CD4-positive, alpha-beta T cell treated with Interleukin-21 for 1 hour (primary cell): ENCODE data around the gene MS4A8.
A peak's percentile ranks its signal among the peaks of the same experiment; 100 is the strongest.
"Not testable (repeated sequence)": the region's sequence is repeated elsewhere in the genome, so short reads cannot be mapped to it uniquely, and the experiment has no call there.

Experiments
- DNase-seq: peaks from one replicate; pipeline ENCODE4 v3.0.0-alpha.2; 2020

Gene MS4A8

DNA sequence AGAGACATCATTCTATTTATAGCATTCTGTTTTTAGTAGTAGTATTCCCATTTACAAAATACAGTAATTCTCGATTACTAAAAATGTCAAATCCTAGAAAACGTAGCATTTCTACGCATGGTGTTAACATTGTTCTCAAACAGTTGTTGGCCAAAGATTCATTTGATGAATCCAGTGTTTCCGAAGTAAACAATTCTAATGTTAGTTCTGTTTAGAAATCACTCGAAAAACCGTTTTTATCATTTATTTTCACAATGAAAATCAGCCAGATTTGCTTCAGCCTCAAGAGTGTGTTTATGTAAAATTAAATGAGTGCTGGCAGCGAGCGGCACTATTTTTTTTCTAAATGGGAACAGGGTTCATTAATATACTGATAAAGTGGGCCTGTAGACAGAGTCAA lies 32.2 kb downstream of the MS4A8 start:
- no peak for DNase-seq

DNA sequence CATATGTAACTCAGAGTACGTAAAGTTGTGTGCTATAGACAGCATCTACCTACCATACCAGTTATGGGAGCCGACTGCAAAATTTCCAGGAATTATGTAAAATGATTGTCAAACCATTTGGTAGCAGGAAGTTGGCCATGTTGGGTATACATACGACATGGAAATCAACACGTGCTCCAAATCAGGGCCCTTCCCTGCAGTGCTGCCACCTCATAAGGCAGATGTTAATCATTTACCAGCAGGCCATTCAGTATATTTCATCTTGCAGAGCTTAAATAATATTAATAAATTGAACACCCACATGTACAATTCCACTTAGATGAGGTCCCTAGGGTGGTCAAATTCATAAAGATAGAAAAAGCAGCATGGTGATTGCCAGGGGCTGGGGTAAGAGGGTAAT lies 34.9 kb downstream of the MS4A8 start:
- DNase-seq: no peak

DNA sequence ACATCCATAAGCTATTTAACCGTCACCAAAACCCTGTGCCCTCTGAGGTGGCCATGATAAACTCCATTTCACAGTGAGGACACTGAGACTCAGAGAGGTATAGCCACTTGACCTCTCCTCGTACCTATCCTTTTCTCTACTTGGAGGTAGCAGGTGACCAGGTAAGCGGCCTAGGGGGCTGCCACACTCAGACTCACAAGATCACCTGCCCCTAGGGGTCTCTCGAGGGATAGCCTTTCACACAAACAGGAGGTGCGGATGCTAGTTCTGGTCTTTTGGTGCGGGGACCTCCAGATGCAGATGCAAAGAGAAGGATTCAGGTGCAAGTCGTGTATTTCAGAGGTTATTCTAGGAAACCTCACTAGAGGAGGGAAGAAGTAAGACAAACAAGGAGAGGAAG lies 39.7 kb downstream of the MS4A8 start:
- DNase-seq: no peak

DNA sequence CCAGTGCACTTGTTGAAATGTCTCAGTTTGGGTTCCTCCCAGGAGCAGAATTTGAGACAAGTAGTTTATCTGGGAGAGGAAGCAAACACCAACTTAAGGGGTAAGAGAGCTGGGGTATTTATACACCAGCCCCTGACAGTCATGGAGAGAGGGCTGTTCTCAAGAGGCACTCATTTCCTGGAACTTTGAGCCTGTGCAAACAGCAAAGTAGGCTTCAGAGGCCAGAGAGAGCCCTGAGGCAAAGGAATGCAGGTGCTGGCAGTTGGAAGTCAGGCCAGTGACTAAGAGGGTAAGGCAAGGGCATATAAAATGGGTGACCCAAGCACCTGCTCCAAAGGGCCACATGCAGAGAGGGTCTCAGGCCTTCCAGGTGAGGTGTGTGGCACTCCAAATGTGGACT lies 41.2 kb downstream of the MS4A8 start:
- DNase-seq: no peak

DNA sequence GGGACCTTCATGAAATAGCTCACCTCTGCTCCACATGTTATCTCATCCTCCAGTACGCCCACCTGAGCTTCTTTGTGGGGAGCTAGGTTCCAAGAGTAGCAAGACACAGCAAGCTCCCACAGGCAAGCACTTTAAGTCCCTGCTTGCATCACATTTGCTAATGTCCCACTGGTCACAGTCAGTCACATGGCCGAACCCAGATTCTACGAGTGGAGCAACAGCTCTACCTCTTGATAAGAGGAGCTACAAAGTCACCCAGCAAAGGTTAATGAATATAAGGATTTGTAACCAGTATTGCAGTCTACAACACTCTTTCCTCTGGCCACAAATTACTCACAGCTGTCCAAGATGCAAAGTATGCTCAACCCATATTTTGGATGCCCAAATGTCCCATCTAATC lies 42.0 kb downstream of the MS4A8 start:
- no peak for DNase-seq

DNA sequence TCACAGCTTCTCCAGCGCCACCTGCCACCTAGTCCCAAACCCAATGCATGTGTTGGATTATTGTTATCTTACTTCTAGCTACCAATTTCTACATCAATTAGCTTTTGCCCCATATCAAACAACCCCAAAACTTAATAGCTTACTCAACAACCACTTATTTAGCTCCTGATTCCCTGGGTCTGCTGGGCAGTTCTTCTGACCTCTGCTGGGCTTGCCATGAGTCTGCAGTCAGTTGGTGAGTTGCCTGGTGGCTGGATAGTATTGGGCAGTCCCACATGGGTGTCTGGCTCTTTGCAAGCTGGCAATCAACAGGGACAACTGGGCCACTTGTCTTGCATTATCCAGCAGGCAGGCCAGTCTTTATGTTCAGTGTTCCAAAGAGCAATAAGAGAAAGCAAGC lies 43.6 kb downstream of the MS4A8 start:
- no peak for DNase-seq

DNA sequence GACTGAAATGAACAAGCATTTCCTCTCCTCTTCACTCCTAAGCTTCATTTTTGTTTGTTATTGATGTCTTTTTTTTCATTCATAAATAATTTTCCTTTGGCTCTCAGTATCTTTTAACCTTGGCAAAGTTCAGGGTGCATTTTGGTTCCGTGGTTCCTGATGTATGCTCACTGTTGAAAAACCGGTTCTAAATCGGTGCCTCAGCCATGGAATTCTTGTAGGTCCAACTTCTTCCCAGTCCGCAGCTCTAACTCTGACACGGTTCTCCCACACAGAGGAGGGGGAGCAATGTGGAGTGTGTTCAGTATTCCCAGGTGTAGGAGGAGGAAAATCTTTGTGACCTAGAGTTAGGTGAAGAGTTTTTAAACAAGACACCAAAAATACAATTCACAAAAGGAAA lies 44.7 kb downstream of the MS4A8 start:
- no peak for DNase-seq

DNA sequence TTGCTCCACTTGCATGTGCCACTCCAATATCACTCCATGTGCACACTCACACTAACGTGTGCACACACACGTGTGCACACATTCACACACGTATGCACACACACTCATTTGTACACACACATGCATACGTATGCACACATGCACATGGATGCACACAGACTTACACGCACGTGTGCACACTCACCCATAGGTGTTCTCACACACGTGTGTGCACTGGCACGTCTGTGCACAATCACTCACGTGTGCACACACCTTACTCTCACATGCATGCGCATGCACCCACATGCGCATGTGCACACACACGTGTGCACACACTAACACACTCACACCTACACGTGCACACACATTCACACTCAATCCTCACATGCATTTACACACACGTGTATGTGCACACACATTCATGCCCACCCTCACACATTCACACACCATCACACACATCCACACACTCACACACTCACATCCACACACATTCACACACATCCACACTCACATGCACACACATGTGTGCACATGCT lies 48.0 kb downstream of the MS4A8 start:
- no peak for DNase-seq

DNA sequence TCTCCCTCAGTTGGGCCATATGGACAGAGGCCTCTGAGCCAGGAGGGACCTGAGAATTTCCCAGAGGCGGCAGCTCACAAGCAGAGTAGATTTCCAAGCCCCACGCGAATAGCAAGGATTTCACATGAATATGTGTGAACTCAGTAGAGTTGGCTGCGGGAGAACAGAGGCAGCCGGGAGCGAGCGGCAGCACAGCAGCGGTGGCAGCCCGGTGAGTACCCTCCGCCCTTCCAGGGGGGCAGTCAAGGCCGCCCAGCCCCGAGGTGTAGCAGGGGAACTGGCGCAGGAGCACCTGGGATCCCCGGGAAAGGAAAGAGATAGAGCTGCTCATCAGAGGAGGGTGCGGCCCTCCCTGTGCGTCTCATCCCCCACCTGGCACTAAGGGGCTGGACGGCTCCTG lies 48.8 kb downstream of the MS4A8 start:
- no peak for DNase-seq

DNA sequence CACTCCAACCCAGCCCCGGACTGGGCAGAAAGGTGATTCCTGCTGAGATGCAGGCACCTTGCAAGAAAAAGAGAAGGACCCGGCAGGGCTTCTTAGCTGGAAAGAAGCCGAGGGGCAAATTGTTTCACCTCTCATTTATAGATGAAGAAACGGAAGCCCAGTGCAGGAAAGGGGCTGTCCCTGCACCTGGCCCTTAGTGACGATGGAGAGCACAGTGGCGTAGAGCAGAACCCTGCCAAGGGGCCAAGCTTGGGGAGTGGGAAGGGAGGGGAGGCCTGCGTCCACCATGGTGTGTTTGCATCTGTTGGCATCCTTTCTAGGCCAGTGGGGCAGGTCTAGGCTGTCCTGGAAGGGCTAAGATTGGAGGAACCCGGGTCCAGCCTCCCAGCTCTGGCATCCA lies 49.4 kb downstream of the MS4A8 start:
- DNase-seq: no peak

DNA sequence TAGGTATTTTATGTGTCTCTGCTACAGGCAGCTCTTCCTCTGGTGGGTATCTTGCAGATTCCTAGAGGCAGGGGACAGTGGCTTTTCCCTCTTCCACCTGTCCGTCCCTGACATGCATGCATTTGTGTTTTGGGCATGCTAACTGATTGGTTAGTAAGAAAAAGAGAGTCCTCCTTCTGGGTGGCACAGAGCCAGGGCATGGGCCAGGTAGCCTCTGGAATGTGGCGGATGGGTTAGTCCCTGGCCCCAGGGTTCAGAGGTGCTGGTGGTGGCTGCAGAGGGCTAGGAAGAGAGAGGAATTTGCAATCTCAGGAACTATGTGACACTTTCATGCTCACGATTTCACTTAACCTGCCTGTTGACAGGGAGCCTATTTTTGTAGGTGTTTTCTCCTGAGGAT lies 51.5 kb downstream of the MS4A8 start:
- no peak for DNase-seq

DNA sequence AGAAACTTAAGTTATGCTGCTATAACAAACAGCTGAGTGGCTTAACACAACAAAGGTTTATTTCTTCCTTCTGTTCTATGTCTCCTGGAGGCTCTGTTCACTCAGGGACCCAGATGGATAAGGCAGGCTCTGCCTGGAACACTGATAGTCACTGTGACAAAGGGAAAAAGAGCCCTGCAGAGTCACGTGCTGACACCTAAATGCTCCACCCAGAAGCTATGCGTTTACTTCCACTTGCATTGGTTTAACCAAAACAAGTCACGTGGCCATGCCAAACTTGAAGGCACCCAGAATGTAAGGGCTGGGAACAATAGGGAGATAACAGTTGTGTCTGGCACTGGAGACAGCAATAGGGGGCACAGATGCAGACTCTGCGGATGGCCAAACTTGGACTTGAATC lies 53.9 kb downstream of the MS4A8 start:
- DNase-seq: no peak

DNA sequence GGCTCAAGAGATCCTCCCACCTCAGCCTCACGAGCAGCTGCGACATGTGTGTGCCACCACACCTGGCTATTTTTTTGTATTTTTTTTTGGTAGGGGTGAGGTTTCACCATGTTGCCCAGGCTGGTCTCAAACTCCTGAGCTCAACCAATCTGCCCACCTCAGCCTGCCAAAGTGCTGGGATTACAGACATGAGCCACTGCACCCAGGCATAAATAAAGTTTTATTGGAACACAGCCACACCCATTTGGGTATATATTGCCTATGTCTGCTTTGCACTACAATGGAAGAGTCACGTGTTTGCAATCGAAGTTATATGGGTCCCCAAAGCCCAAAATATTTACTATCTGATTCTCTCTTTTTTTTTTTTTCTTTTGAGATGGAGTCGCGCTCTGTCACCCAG lies 55.5 kb downstream of the MS4A8 start:
- no peak for DNase-seq

DNA sequence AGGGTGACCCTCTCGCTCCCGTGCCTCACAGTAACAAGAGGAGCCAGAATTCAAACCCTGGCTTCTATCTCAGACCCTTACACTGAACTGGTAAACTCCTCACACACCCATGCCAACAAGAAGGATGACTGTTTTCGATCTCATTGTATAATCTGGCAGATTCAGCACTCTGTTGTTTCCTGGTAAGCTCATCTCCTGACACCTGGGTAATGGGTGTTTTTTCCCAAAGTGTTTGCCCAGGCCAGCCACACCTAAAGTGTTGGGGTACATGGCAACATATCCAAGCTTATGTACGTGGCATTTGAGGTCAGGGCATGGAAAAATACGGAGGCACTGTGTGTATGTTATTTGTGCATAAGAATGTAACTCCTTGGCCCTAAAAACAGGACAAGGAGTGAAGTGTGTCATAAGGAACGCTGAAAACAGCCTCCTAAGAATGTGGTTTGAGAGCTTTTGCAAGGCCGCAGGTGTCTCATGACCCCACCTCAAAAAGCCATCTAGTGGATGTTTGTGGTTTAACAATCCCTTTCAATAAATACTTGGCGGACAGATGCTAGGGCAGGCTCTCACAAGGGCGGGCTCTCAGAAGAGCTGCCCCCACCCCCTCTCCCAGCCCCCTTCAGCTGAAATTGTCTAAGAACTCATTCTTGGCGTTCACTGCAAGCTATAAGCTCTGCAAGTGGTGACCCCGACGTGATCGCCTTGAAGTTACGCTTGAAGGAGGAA lies 57.1 kb downstream of the MS4A8 start, which contains the start of gene MS4A15:
Gene MS4A15, plus strand, starts transcription at position 561 of the 726 bp plus-strand sequence. CDS start 6,867 bp downstream, outside the sequence.
- peak; percentile 4 for DNase-seq

DNA sequence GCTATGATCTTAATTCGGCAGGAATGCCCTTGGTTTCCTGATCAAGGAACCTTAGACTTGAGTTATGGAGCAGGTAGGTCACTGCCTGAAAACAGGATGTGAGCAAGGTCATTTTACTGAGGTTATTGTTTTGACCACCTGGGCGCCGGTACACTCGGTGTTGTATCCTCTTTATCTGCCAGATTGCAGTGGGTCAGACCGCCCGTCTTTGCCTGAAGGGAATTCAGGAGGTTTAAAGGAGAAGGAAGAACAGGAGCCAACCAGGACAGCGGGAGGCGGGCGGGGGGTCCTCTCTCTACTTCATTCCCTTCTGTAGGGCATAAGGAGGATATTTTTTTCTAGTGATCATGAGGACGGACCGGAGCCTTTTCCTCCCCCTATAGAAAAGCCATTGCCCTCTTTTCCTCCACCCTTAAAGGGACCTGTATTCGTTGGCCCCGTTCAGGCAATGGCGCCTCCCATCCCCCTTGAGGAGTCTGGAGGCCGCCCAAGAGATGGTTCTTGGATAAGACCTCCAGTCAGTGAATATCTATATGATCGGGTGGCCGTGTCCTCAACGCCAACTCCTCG lies 57.9 kb downstream of the MS4A8 start:
- DNase-seq: no peak

DNA sequence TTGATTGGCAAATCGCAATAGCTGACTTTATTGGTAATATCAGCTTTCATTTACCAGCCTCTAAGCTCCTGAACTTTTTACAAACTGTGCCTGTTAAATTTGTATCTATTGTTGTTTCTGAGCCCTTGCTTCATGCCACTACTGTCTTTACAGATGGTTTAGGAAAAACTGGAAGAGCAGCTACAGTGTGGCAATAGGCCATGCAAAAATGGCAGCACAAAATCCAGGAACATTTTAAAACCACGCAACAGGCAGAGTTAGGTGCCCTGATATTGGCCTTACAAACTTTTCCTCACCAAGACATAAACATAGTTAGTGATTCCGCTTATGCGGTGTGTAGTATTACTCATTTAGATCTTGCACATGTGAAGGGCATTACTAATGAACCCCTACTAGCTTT lies 59.3 kb downstream of the MS4A8 start:
- DNase-seq: not testable (repeated sequence)

DNA sequence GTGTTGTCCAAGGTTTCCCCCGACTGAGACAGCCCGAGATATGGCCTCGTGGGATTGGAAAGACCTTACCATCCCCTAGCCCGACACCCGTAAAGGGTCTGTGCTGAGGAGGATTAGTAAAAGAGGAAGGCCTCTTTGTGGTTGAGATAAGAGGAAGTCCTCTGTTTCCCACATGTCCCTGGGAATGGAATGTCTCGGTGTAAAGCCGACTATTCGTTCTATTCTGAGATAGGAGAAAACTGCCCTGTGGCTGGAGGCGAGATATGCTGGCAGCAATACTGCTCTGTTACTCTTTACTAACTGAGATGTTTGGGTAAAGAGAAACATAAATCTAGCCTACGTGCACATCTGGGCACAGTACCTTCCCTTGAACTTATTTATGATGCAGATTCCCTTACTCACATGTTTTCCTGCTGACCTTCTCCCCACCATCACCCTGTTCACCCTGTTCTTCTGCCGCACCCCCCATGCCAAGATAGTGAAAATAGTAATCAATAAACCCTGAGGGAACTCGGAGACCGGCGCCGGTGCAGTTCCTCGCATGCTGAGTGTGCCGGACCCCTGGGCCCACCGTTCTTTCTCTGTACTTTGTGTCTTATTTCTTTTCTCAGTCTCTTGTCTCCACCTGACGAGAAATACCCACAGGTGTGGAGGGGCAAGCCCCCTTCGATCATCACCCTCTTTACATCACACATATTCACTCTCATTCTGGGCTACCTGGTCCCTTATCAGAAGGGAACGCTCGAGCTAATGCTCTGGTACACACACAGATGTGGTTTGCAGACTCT lies 60.2 kb downstream of the MS4A8 start:
- DNase-seq: not testable (repeated sequence)

DNA sequence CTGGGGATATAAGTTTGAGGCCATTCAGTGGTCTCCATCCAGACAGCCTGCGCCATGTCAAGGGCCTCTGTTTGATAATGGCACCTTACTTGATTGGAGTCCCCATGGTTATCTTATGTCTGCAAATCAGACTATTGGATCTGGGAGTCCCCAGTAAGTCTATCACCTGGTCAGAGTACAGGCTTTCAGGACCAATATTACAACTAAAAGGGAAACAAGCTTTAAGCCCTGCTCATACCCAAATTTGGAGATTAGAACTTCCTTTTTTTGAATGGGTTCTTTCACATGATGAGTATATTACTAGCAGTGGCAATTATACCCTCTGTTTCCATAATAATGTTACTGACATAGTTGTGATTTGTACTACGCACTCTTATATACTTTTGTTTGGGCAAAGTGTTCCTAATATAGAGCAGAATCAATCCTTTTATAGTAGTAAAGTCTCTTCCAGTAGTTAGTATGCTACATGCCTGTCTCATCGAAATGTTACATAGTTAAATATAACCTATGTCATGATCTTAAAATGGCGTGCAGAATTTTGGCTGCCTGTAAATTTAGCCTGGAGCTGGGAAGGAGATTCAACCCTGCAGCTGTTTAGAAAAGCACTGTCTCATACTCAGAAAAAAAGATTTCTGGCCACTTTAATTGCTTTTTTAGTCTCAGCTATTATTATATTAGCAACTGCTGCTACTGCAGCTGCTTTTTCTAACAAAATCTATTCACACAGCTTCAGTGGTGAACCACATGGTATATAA lies 62.2 kb downstream of the MS4A8 start:
- DNase-seq: no peak

DNA sequence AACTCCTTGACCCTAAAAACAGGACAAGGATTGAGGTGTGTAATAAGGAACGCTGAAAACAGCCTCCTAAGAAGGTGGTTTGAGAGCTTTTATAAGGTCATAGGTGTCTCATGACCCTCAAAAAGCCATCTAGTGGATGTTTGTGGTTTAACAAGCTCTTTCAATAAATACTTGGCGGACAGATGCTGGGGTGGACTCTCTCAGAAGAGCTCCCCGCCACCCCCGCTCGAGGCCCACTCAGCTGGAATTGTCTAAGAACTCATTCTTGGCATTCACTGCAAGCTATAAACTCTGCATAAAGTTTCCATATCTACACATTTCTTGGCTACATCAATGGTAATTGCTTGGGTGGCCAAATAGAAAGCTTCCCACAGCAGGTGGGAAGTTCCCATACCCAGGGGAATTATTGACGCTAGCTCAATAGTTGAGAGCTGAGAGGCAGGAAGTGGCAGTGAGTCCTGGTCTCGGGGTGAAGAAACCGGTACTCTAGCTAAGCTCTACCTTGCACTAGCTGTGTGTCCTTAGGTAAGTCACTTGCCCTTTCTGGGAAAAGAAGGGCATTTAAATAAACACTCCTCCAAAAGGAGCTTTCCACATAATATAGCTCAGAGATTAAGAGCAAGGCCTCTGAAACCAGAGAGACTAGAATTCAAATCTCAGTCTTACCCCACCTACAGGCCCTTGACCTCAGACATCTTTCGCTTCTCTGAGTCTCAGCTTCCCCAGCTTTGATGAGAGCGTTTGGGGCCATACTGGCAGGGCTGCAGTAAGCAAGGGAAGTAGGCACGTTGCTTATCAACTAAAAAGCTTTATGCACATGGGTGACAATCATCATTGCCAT lies 63.7 kb downstream of the MS4A8 start:
- no peak for DNase-seq

DNA sequence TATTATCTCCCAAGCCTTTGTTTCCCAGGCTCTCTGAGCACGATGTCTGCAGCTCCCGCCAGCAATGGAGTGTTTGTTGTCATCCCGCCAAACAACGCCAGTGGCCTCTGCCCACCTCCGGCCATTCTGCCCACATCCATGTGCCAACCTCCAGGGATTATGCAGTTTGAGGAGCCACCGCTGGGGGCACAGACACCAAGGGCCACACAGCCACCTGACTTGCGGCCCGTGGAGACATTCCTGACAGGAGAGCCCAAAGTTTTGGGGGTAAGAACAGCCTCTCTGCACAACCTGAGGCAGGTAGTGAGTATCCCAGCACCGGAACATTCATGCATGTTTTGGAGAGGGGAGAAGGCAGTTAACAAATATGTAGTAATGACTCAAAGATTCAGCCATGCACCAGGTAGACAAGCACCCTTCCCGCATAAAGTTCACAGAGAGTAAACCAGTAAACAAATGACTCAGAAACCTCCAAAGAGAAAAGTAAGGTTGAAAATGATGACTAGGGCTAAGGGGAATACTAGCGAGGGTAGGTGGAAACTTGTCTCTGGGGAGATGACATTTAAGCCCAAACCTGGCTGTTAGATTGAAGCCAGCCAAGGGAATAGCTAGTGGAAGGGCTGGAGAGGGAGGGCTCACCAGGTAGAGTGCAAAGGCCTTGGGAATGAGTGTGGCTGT lies 64.4 kb downstream of the MS4A8 start:
- no peak for DNase-seq

DNA sequence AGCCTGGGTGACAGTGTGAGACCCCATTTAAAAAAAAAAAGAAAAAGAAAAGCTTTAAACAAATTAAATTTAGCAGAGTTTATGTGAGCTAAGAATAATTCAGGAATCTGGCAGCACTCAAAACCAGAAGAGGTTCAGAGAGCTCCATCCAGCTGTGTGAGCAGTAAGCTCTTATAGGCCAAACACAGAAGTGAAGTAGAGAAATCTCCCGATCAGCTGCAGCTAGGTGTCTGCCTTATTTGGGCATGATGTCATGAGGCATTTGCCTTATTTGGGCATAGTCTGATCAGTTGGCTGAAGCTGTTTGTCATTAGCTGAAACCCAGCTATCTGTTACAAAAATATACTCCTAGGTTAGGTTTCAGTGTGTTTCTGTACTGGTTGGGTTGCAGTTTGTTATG lies 65.5 kb downstream of the MS4A8 start:
- no peak for DNase-seq

DNA sequence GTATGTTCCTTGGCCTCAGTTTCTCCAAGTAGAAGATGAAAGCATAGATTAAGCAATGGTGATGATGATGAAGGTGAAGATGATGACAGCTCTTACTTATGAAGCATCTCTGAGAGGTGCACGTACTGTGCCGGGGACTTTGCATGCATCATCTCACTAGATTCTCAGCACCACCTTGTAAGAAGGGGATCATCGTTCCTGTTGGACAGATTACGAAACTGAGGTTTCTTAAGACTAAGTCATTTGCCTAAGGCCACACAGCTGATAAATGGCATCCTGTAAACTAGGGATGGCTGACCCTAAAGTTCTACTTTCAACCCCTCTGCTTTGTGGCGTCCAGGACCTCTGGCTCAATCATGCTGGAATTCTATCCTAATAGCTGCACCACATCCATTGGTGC lies 65.9 kb downstream of the MS4A8 start:
- no peak for DNase-seq
